ENCODE results near the gene RPL7A.

- TF ChIP-seq CTCF (IDR thresholded peaks at IDR 0.05) (no peak), POLR2A (IDR thresholded peaks at IDR 0.05) (no peak)
Measured at GRCh38 chr9:133342069-133342406, 6.0 kb upstream of the RPL7A start.

All from tibial nerve (tissue), 3 donors.